HEK293 (cell line): Measurements from ENCODE around the gene NISCH.

Source experiments
- CTCF ChIA-PET: fragments of 350-600 bp; formaldehyde crosslinking; extraction: SDS; loops from one replicate; lab custom pipeline; 2021; ENCODE audit warnings: antibody characterized with exemption; lab: Yijun Ruan, JAX
- POLR2A ChIA-PET: fragments of 300-600 bp; formaldehyde crosslinking; extraction: SDS; loops from one replicate; lab custom pipeline; 2020; ENCODE audit warnings: antibody characterized with exemption, inconsistent platforms; lab: Yijun Ruan, JAX
- H3K27ac ChIP-seq: fragments of 200-500 bp; sonication (Bioruptor generic); 2 replicates; pipeline ENCODE4 v1.5.1; 2014; ENCODE audit warnings: low read depth, low read length, control low read depth, inconsistent platforms; ENCODE audit errors: extremely low read depth
- H3K36me3 ChIP-seq, 2 experiments: fragments of 200-500 bp in 1 of 2; sonication (Bioruptor generic) in 1 of 2; 1 replicate in 1 of 2; 2 replicates in 1 of 2; pipeline ENCODE4 v1.5.1; 2014 to 2017; ENCODE audit warnings: inconsistent platforms in 2 of 2, low read length in 2 of 2; ENCODE audit not compliant: control insufficient read depth in 2 of 2, insufficient read depth in 1 of 2
- H3K4me1 ChIP-seq: fragments of 200-500 bp; sonication (Bioruptor generic); 2 replicates; pipeline ENCODE4 v1.5.1; 2014; ENCODE audit warnings: mild to moderate bottlenecking, low read length, inconsistent platforms; ENCODE audit not compliant: control insufficient read depth, insufficient read depth
- H3K4me3 ChIP-seq: 2 replicates; pipeline ENCODE4 v1.5.1; 2011; ENCODE audit warnings: low read depth, mild to moderate bottlenecking, control low read depth, low read length, moderate library complexity
- H3K9me3 ChIP-seq: fragments of 200-500 bp; sonication (Bioruptor generic); 2 replicates; pipeline ENCODE4 v1.5.1; 2014; ENCODE audit warnings: low read depth, low read length, inconsistent platforms; ENCODE audit not compliant: control insufficient read depth, insufficient read depth
- KLF17 ChIP-seq: fragments of 450-650 bp; formaldehyde crosslinking; IDR thresholded peaks from 2 replicates; pipeline ENCODE4 v1.5.1; 2016; ENCODE audit warnings: missing biosample characterization, missing genetic modification characterization
- ZBTB11 ChIP-seq: fragments of 450-650 bp; formaldehyde crosslinking; conservative IDR thresholded peaks from 2 replicates; pipeline ENCODE4 v1.5.1; 2016; ENCODE audit warnings: low read depth, missing biosample characterization, missing genetic modification characterization
- ZBTB26 ChIP-seq: fragments of 450-650 bp; formaldehyde crosslinking; optimal IDR thresholded peaks from 2 replicates; pipeline ENCODE3; 2016; ENCODE audit warnings: missing biosample characterization, mild to moderate bottlenecking, missing genetic modification characterization
- ZIC2 ChIP-seq: fragments of 450-650 bp; formaldehyde crosslinking; IDR thresholded peaks from 2 replicates; pipeline ENCODE4 v1.5.1; 2016; ENCODE audit warnings: missing biosample characterization, missing genetic modification characterization
- ZNF18 ChIP-seq: fragments of 450-650 bp; formaldehyde crosslinking; IDR thresholded peaks from 2 replicates; pipeline ENCODE4 v1.5.1; 2016; ENCODE audit warnings: missing biosample characterization, missing genetic modification characterization
- ZNF223 ChIP-seq: fragments of 450-650 bp; formaldehyde crosslinking; IDR thresholded peaks from 2 replicates; pipeline ENCODE4 v1.5.1; 2016; ENCODE audit warnings: missing biosample characterization, missing genetic modification characterization
- ZNF692 ChIP-seq: fragments of 450-650 bp; formaldehyde crosslinking; IDR thresholded peaks from 2 replicates; pipeline ENCODE4 v1.5.1; 2016; ENCODE audit warnings: missing biosample characterization, missing genetic modification characterization
- ZNF837 ChIP-seq: fragments of 450-650 bp; formaldehyde crosslinking; IDR thresholded peaks from 2 replicates; pipeline ENCODE4 v1.5.1; 2016; ENCODE audit warnings: missing biosample characterization, missing genetic modification characterization
- ZSCAN18 ChIP-seq: fragments of 450-650 bp; formaldehyde crosslinking; IDR thresholded peaks from 2 replicates; pipeline ENCODE4 v1.5.1; 2016; ENCODE audit warnings: missing biosample characterization, missing genetic modification characterization

Gene NISCH

GRCh38 chr3:52507359-52507758, 52.0 kb downstream of the NISCH start:
- POLR2A ChIA-PET: no interaction called here
- H3K9me3 ChIP-seq: no peaks in the 10 kb centered on the region
- CTCF ChIA-PET: interaction anchor here (0.7 kb wide), 1 partner anchor 37 kb away, joined by 3 read pairs; no protein-coding TSS in a partner anchor
- TF ChIP-seq KLF17 (tag by site-specific recombination) (peak; percentile 71; the same call in 1 of the 2 replicates), ZNF223 (tag by site-specific recombination) (no peak), ZNF692 (tag by site-specific recombination) (no peak), ZBTB11 (tag by site-specific recombination) (no peak), ZNF837 (tag by site-specific recombination) (no peak), ZBTB26 (tag by site-specific recombination) (no peak), ZNF18 (tag by site-specific recombination) (peak; percentile 47; the same call in 1 of the 2 replicates), ZIC2 (tag by site-specific recombination) (peak; percentile 65)
- no peaks in the 10 kb centered on the region for H3K36me3 ChIP-seq
- H3K4me1 ChIP-seq: no peaks in the 10 kb centered on the region
- H3K4me3 ChIP-seq: no peak overlapping the region
- no peak overlapping the region for H3K27ac ChIP-seq

GRCh38 chr3:52509753-52510328, 54.4 kb downstream of the NISCH start:
- no peaks in the 10 kb centered on the region for H3K4me1 ChIP-seq
- no peak overlapping the region for H3K27ac ChIP-seq
- ChIA-PET CTCF (no interaction called here), POLR2A (no interaction called here)
- no peaks in the 10 kb centered on the region for H3K9me3 ChIP-seq
- H3K4me3 ChIP-seq: no peak overlapping the region
- no peaks in the 10 kb centered on the region for H3K36me3 ChIP-seq
- TF ChIP-seq ZSCAN18 (tag by site-specific recombination) (no peak), ZBTB11 (tag by site-specific recombination) (no peak)
